Muscle layer of duodenum (tissue), 2 donors: Measurements from ENCODE around the gene TMC2.

Experiments
- H3K27ac ChIP-seq: one replicate; pipeline ENCODE4 v1.7.0; 2013; ENCODE audit warnings: mild to moderate bottlenecking, low read length
- H3K27me3 ChIP-seq: one replicate; pipeline ENCODE4 v1.7.0; 2013; ENCODE audit warnings: low read depth, mild to moderate bottlenecking, control low read depth, low read length
- H3K36me3 ChIP-seq, 2 donors: one replicate each; pipeline ENCODE4 v1.7.0; 2013; ENCODE audit warnings: low read length in 2 of 2, control low read depth in 1 of 2, mild to moderate bottlenecking in 1 of 2; ENCODE audit not compliant: insufficient read depth in 2 of 2, control insufficient read depth in 1 of 2
- H3K4me1 ChIP-seq, 2 donors: one replicate each; pipeline ENCODE4 v1.7.0; 2013; ENCODE audit warnings: low read length in 2 of 2, mild to moderate bottlenecking in 2 of 2, control low read depth in 1 of 2, moderate library complexity in 1 of 2; ENCODE audit not compliant: insufficient read depth in 2 of 2, control insufficient read depth in 1 of 2
- H3K4me3 ChIP-seq, 2 donors: one replicate each; pipeline ENCODE4 v1.7.0; 2013; ENCODE audit warnings: low read length in 2 of 2, low read depth in 1 of 2, mild to moderate bottlenecking in 1 of 2
- H3K9me3 ChIP-seq, 2 donors: one replicate each; pipeline ENCODE4 v1.7.0; 2013; ENCODE audit warnings: low read length in 2 of 2, control low read depth in 1 of 2, mild to moderate bottlenecking in 1 of 2; ENCODE audit not compliant: control insufficient read depth in 1 of 2
- donor health status: healthy.

TMC2 gene

GRCh38 chr20:2612073-2612472, 75.7 kb downstream of the TMC2 start:
- peaks cover 4 to 5% of the 10 kb centered on the region in 2 donors for H3K9me3 ChIP-seq
- no peaks in the 10 kb centered on the region for H3K36me3 ChIP-seq
- no peak overlapping the region for H3K4me3 ChIP-seq
- H3K4me1 ChIP-seq, result no peaks in the 10 kb centered on the region
- no peak overlapping the region for H3K27ac ChIP-seq
- H3K27me3 ChIP-seq, result no peaks in the 10 kb centered on the region

GRCh38 chr20:2616634-2617033, 80.3 kb downstream of the TMC2 start:
- Histone ChIP-seq H3K4me1 (no peaks in the 10 kb centered on the region), H3K4me3 (no peak overlapping the region), H3K9me3 (peaks cover 0 to 2% of the 10 kb centered on the region in 2 donors), H3K27ac (no peak overlapping the region), H3K36me3 (no peaks in the 10 kb centered on the region), H3K27me3 (no peaks in the 10 kb centered on the region)

- Histone ChIP-seq H3K27me3 (no peaks in the 10 kb centered on the region), H3K4me3 (no peak overlapping the region), H3K4me1 (no peaks in the 10 kb centered on the region), H3K36me3 (no peaks in the 10 kb centered on the region), H3K27ac (no peak overlapping the region), H3K9me3 (peaks cover 0 to 2% of the 10 kb centered on the region in 2 donors)
Observed at GRCh38 chr20:2617099-2617714, 80.8 kb downstream of the TMC2 start.

- Histone ChIP-seq H3K27ac (no peak overlapping the region), H3K4me3 (no peak overlapping the region), H3K9me3 (peaks cover 0 to 2% of the 10 kb centered on the region in 2 donors), H3K4me1 (no peaks in the 10 kb centered on the region), H3K36me3 (no peaks in the 10 kb centered on the region), H3K27me3 (no peaks in the 10 kb centered on the region)
Observed at GRCh38 chr20:2618815-2619214, 82.4 kb downstream of the TMC2 start.

- Histone ChIP-seq H3K27me3 (no peaks in the 10 kb centered on the region), H3K4me1 (no peaks in the 10 kb centered on the region)
Observed at GRCh38 chr20:2619337-2619736, 83.0 kb downstream of the TMC2 start.

GRCh38 chr20:2619961-2620595, 83.7 kb downstream of the TMC2 start:
- Histone ChIP-seq H3K27me3 (no peaks in the 10 kb centered on the region), H3K4me3 (no peak overlapping the region)

More at GRCh38 chr20:2619337-2619736, 83.0 kb downstream of the TMC2 start:
- H3K9me3 ChIP-seq, result peaks cover 0 to 2% of the 10 kb centered on the region in 2 donors
- H3K4me3 ChIP-seq, result no peak overlapping the region
- H3K36me3 ChIP-seq, result no peaks in the 10 kb centered on the region
- H3K27ac ChIP-seq, result no peak overlapping the region

GRCh38 chr20:2624190-2624589, 87.8 kb downstream of the TMC2 start:
- Histone ChIP-seq H3K4me3 (no peak overlapping the region), H3K27me3 (no peaks in the 10 kb centered on the region), H3K36me3 (no peaks in the 10 kb centered on the region), H3K4me1 (no peaks in the 10 kb centered on the region), H3K27ac (no peak overlapping the region), H3K9me3 (peaks cover 0 to 12% of the 10 kb centered on the region in 2 donors)

More at GRCh38 chr20:2619961-2620595, 83.7 kb downstream of the TMC2 start:
- H3K27ac ChIP-seq, result no peak overlapping the region
- no peaks in the 10 kb centered on the region for H3K4me1 ChIP-seq
- no peaks in the 10 kb centered on the region for H3K36me3 ChIP-seq
- H3K9me3 ChIP-seq, result peaks cover 0 to 2% of the 10 kb centered on the region in 2 donors

- Histone ChIP-seq H3K27ac (no peak overlapping the region), H3K4me3 (no peak overlapping the region), H3K36me3 (no peaks in the 10 kb centered on the region), H3K9me3 (peaks cover 0 to 10% of the 10 kb centered on the region in 2 donors), H3K4me1 (no peaks in the 10 kb centered on the region), H3K27me3 (no peaks in the 10 kb centered on the region)
Observed at GRCh38 chr20:2625062-2625461, 88.7 kb downstream of the TMC2 start.

- peaks cover 0 to 10% of the 10 kb centered on the region in 2 donors for H3K9me3 ChIP-seq
- H3K27ac ChIP-seq, result no peak overlapping the region
- H3K4me1 ChIP-seq, result no peaks in the 10 kb centered on the region
- no peak overlapping the region for H3K4me3 ChIP-seq
- H3K36me3 ChIP-seq, result no peaks in the 10 kb centered on the region
- H3K27me3 ChIP-seq, result no peaks in the 10 kb centered on the region
Observed at GRCh38 chr20:2626853-2627541, 90.6 kb downstream of the TMC2 start.

- H3K27ac ChIP-seq, result no peak overlapping the region
- H3K9me3 ChIP-seq, result peaks cover 0 to 10% of the 10 kb centered on the region in 2 donors
- H3K4me1 ChIP-seq, result no peaks in the 10 kb centered on the region
- H3K4me3 ChIP-seq, result no peak overlapping the region
- no peaks in the 10 kb centered on the region for H3K27me3 ChIP-seq
- H3K36me3 ChIP-seq, result no peaks in the 10 kb centered on the region
Observed at GRCh38 chr20:2631228-2631627, 94.9 kb downstream of the TMC2 start.

GRCh38 chr20:2633381-2633780, 97.0 kb downstream of the TMC2 start:
- Histone ChIP-seq H3K36me3 (no peaks in the 10 kb centered on the region), H3K27ac (no peak overlapping the region), H3K4me1 (no peaks in the 10 kb centered on the region), H3K4me3 (no peak overlapping the region), H3K9me3 (no peaks in the 10 kb centered on the region), H3K27me3 (no peaks in the 10 kb centered on the region)
